Activated CD4-positive, alpha-beta T cell treated with anti-CD3 and anti-CD28 coated beads for 24 hours (primary cell): ENCODE measurements around the gene SYCP2L.
"Not testable (repeated sequence)": the region's sequence is repeated elsewhere in the genome, so short reads cannot be mapped to it uniquely, and the experiment has no call there.

Source experiments
- DNase-seq, 2 donors: peaks; one replicate each; pipeline ENCODE4 v3.0.0-alpha.2; 2020; ENCODE audit warnings: low read depth in 2 of 2

The SYCP2L gene

GRCh38 chr6:10886691-10887502 lies at the start of gene SYCP2L:
SYCP2L (plus strand) TSS chr6:10887052; CDS start chr6:10887127, 75 bp downstream.
- no peak for DNase-seq

GRCh38 chr6:10837622-10837994 lies 49.2 kb upstream of the SYCP2L start:
- no peak for DNase-seq

GRCh38 chr6:10837995-10838793 lies 48.7 kb upstream of the SYCP2L start, which contains the start of gene MAK:
MAK (minus strand) TSS chr6:10838539; CDS start chr6:10830648, 7,891 bp downstream.
- DNase-seq = peak; percentile 60 to 71

GRCh38 chr6:10838794-10839333 lies 48.0 kb upstream of the SYCP2L start:
- DNase-seq = no peak

- DNase-seq = no peak
Observed at GRCh38 chr6:10843554-10843953, 43.3 kb upstream of the SYCP2L start.

- no peak for DNase-seq
Observed at GRCh38 chr6:10847684-10848083, 39.2 kb upstream of the SYCP2L start.

- no peak for DNase-seq
Observed at GRCh38 chr6:10849901-10850300, 37.0 kb upstream of the SYCP2L start.

- DNase-seq = no peak
Observed at GRCh38 chr6:10850728-10851127, 36.1 kb upstream of the SYCP2L start.

- no peak for DNase-seq
Observed at GRCh38 chr6:10852361-10852960, 34.4 kb upstream of the SYCP2L start.

- not testable (repeated sequence) for DNase-seq
Observed at GRCh38 chr6:10853849-10854300, 33.0 kb upstream of the SYCP2L start.

- DNase-seq = no peak
Observed at GRCh38 chr6:10854922-10855632, 31.8 kb upstream of the SYCP2L start.

- no peak for DNase-seq
Observed at GRCh38 chr6:10857259-10857658, 29.6 kb upstream of the SYCP2L start.

- no peak for DNase-seq
Observed at GRCh38 chr6:10861086-10861485, 25.8 kb upstream of the SYCP2L start.

GRCh38 chr6:10862361-10862760 lies 24.5 kb upstream of the SYCP2L start:
- DNase-seq = no peak

- not testable (repeated sequence) for DNase-seq
Observed at GRCh38 chr6:10863031-10863430, 23.8 kb upstream of the SYCP2L start.

- DNase-seq = not testable (repeated sequence)
Observed at GRCh38 chr6:10866709-10867108, 20.1 kb upstream of the SYCP2L start.

GRCh38 chr6:10867952-10868351 lies 18.9 kb upstream of the SYCP2L start:
- DNase-seq = no peak

- DNase-seq = no peak
Observed at GRCh38 chr6:10873374-10873773, 13.5 kb upstream of the SYCP2L start.

GRCh38 chr6:10874207-10874606 lies 12.6 kb upstream of the SYCP2L start:
- no peak for DNase-seq

GRCh38 chr6:10875026-10875425 lies 11.8 kb upstream of the SYCP2L start:
- no peak for DNase-seq

- no peak for DNase-seq
Observed at GRCh38 chr6:10877012-10877411, 9.8 kb upstream of the SYCP2L start.
